ENCODE measurements around the gene FAM171A1.

GRCh38 chr10:15344876-15345285 lies 26.2 kb downstream of the FAM171A1 start:
- TF ChIP-seq CTCF (IDR thresholded peaks at IDR 0.05) (no peak), POLR2A (IDR thresholded peaks at IDR 0.05) (no peak)
